Keratinocyte (primary cell): ENCODE measurements around the gene PARM1. TPM values are rescaled to one million over a fixed set of nuclear protein-coding genes. Genes with fewer than 3 reads are reported as not detected.

Experiments used
- DNase-seq: peaks from one replicate; pipeline ENCODE4 v3.0.0-alpha.2; 2011; ENCODE audit warnings: low read depth, missing footprints, low spot score
- FAIRE-seq: peaks from 2 replicates; lab custom pipeline; 2011; peaks lifted over from hg19 to GRCh38; lab: Jason Lieb, UNC
- H2AFZ ChIP-seq: 2 replicates; pipeline ENCODE4 v1.6.0; 2012; ENCODE audit warnings: low read length, control low read depth, inconsistent platforms; ENCODE audit not compliant: control insufficient read depth
- H3K27ac ChIP-seq: 2 replicates; pipeline ENCODE4 v1.5.1; 2011; ENCODE audit warnings: low read length; ENCODE audit not compliant: control insufficient read depth, insufficient read depth
- H3K27me3 ChIP-seq: 3 replicates; pipeline ENCODE4 v1.6.0; 2011; ENCODE audit warnings: low read length; ENCODE audit not compliant: control insufficient read depth, insufficient read depth; ENCODE audit errors: extremely low read depth
- H3K36me3 ChIP-seq, 2 experiments: 2 replicates in 1 of 2; 3 replicates in 1 of 2; pipeline ENCODE4 v1.5.1; 2011; ENCODE audit warnings: low read length in 2 of 2, mild to moderate bottlenecking in 1 of 2; ENCODE audit not compliant: control insufficient read depth in 2 of 2, insufficient read depth in 2 of 2; ENCODE audit errors: extremely low read depth in 1 of 2
- H3K4me1 ChIP-seq: 3 replicates; pipeline ENCODE4 v1.5.1; 2011; ENCODE audit warnings: low read length; ENCODE audit not compliant: control insufficient read depth, insufficient read depth; ENCODE audit errors: extremely low read depth
- H3K4me2 ChIP-seq: 3 replicates; pipeline ENCODE4 v1.6.0; 2011; ENCODE audit warnings: low read depth, low read length; ENCODE audit not compliant: control insufficient read depth, insufficient read depth; ENCODE audit errors: extremely low read depth
- H3K4me3 ChIP-seq, 3 experiments: fragments of 200-600 bp in 1 of 3; sonication (generic) in 1 of 3; 2 replicates in 2 of 3; 3 replicates in 1 of 3; pipeline ENCODE4 v1.5.1; 2011 to 2016; ENCODE audit warnings: low read length in 3 of 3, mild to moderate bottlenecking in 3 of 3, control low read depth in 2 of 3, inconsistent platforms in 1 of 3, low read depth in 1 of 3, mixed read lengths in 1 of 3, mixed run types in 1 of 3, moderate library complexity in 1 of 3; ENCODE audit not compliant: control insufficient read depth in 2 of 3, insufficient read depth in 2 of 3; ENCODE audit errors: extremely low read depth in 1 of 3
- H3K79me2 ChIP-seq: 2 replicates; pipeline ENCODE4 v1.6.0; 2012; ENCODE audit warnings: low read length; ENCODE audit not compliant: control insufficient read depth, insufficient read depth
- H3K9ac ChIP-seq: 3 replicates; pipeline ENCODE4 v1.6.0; 2011; ENCODE audit warnings: low read length; ENCODE audit not compliant: control insufficient read depth, insufficient read depth; ENCODE audit errors: extremely low read depth
- H3K9me1 ChIP-seq: 3 replicates; pipeline ENCODE4 v1.6.0; 2011; ENCODE audit warnings: low read length; ENCODE audit not compliant: control insufficient read depth, insufficient read depth; ENCODE audit errors: extremely low read depth
- H3K9me3 ChIP-seq: 2 replicates; pipeline ENCODE4 v1.5.1; 2012; ENCODE audit warnings: low read depth, low read length; ENCODE audit not compliant: control insufficient read depth
- H4K20me1 ChIP-seq: 3 replicates; pipeline ENCODE4 v1.6.0; 2011; ENCODE audit warnings: low read length; ENCODE audit not compliant: control insufficient read depth, insufficient read depth; ENCODE audit errors: extremely low read depth
- EZH2 ChIP-seq: IDR thresholded peaks from one replicate; pipeline ENCODE4 v1.6.1; 2012; ENCODE audit warnings: inconsistent platforms, mild to moderate bottlenecking, low read length, moderate library complexity
- dilution Hi-C: fragments of 300-500 bp; cut with MboI; formaldehyde crosslinking; loops from one replicate; pipeline ENCODE4 v1.7.0; 2020; ENCODE audit warnings: low sequenced_read_pairs; ENCODE audit not compliant: extremely low pct_ligation_motif_present
- polyA plus RNA-seq, 5 experiments: library from polyadenylated mRNA; depleted of rRNA in 3 of 5; stranded (reverse) in 3 of 5; stranded (forward) in 1 of 5; unstranded in 1 of 5; fragments of >200 nt; gene quantifications; 1 replicate in 1 of 5; 2 replicates in 3 of 5; 3 replicates in 1 of 5; pipeline versions ENCODE4 v1.2.1 to v1.2.3, GENCODE V29; 2011 to 2012; ENCODE audit warnings: missing spikeins in 2 of 5, low read depth in 1 of 5, low replicate concordance in 1 of 5
- TF ChIP-seq, protein P1 (sequence below), 3 experiments: IDR thresholded peaks in 1 of 3; conservative IDR thresholded peaks in 1 of 3; optimal IDR thresholded peaks in 1 of 3; 2 replicates in 2 of 3; 3 replicates in 1 of 3; pipeline versions ENCODE3 to v1.5.1; 2011; ENCODE audit warnings: low read length in 3 of 3, mild to moderate bottlenecking in 3 of 3, moderate library complexity in 2 of 3, control low read depth in 1 of 3, inconsistent platforms in 1 of 3; ENCODE audit not compliant: insufficient read depth in 2 of 3; ENCODE audit errors: extremely low read depth in 1 of 3

PARM1 gene
- polyA plus RNA-seq, 1 donor (not counting 4 experiments of a cell fraction or from before 2014, with no cell fraction given): 0.05 TPM

DNA sequence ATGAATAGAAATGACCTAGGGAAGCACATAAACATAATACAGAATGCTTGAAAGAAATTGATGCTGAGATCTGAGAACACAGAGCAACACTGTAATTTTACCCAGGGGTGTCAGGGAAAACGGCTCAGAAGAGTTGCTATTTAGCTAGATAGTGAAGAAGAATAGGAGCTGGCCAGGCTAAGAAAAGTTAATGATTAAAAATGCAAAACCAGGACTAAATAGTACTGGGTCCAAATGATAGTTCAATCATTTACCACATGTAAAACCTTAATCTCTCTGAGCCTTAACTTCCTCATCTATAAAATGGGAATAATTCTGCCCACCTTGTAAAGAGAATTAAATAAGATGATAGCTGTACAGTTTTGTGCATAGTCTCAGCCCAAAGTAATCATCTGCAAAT lies 97.1 kb downstream of the PARM1 start:
- Histone ChIP-seq H3K9me3 (no peaks in the 10 kb centered on the region), H2AFZ (no peak overlapping the region), H3K79me2 (no peaks in the 10 kb centered on the region), H3K4me2 (no peak overlapping the region), H3K27me3 (no peaks in the 10 kb centered on the region), H3K4me1 (no peaks in the 10 kb centered on the region), H3K36me3 (no peaks in the 10 kb centered on the region), H3K9ac (no peak overlapping the region), H3K27ac (no peak overlapping the region), H3K4me3 (no peak overlapping the region), H4K20me1 (no peaks in the 10 kb centered on the region), H3K9me1 (no peaks in the 10 kb centered on the region)
- no peak for FAIRE-seq
- TF ChIP-seq, protein P1, sequence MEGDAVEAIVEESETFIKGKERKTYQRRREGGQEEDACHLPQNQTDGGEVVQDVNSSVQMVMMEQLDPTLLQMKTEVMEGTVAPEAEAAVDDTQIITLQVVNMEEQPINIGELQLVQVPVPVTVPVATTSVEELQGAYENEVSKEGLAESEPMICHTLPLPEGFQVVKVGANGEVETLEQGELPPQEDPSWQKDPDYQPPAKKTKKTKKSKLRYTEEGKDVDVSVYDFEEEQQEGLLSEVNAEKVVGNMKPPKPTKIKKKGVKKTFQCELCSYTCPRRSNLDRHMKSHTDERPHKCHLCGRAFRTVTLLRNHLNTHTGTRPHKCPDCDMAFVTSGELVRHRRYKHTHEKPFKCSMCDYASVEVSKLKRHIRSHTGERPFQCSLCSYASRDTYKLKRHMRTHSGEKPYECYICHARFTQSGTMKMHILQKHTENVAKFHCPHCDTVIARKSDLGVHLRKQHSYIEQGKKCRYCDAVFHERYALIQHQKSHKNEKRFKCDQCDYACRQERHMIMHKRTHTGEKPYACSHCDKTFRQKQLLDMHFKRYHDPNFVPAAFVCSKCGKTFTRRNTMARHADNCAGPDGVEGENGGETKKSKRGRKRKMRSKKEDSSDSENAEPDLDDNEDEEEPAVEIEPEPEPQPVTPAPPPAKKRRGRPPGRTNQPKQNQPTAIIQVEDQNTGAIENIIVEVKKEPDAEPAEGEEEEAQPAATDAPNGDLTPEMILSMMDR (optimal IDR thresholded peaks at IDR 0.05 in 1 of 3, IDR thresholded peaks at IDR 0.05 in 1 of 3, conservative IDR thresholded peaks at IDR 0.05 in 1 of 3; ENCODE audit: extremely low read depth in 1 of 3, insufficient read depth in 2 of 3, low read length in 3 of 3): no peak
- no peak for TF ChIP-seq EZH2
- DNase-seq: no peak
- dilution Hi-C loops: no loop called here

DNA sequence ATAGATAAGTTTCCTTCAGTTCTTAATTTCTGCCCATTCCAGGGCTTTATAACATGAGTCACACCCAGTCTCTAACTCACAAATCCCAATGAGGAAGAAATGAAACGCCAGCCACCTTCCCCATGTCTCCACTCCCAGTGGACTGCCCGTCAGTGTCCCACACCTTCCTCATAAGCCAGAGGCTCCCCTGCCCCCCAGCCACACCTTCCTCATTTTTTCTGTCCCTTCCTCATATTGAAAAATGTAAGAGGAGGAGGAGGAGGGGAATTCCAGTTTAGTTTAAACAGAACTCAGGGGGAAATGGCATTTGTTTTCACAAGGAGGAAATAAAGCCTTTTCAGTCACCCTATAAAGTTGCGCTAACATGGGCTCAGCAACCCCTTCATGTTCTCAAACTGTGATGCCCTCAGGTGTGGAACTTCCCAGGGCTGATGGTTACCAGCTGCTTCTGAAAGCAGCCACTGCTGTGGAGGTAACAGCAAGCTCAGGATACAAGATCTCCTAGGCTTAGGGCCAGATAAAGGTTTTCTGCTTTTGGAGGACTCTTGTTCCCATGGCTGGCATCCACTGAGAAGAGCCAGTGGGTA lies 97.8 kb downstream of the PARM1 start:
- Histone ChIP-seq H3K27ac (no peak overlapping the region), H3K4me2 (no peak overlapping the region), H3K9ac (no peak overlapping the region), H3K27me3 (no peaks in the 10 kb centered on the region), H3K4me1 (no peaks in the 10 kb centered on the region), H4K20me1 (no peaks in the 10 kb centered on the region), H3K9me1 (no peaks in the 10 kb centered on the region), H3K36me3 (no peaks in the 10 kb centered on the region), H3K4me3 (no peak overlapping the region), H3K79me2 (no peaks in the 10 kb centered on the region), H3K9me3 (no peaks in the 10 kb centered on the region), H2AFZ (no peak overlapping the region)
- DNase-seq (no peak), FAIRE-seq (no peak)
- no peak for TF ChIP-seq EZH2
- TF ChIP-seq, protein P1 (optimal IDR thresholded peaks at IDR 0.05 in 1 of 3, IDR thresholded peaks at IDR 0.05 in 1 of 3, conservative IDR thresholded peaks at IDR 0.05 in 1 of 3; ENCODE audit: extremely low read depth in 1 of 3, insufficient read depth in 2 of 3, low read length in 3 of 3): no peak
- dilution Hi-C loops: no loop called here
